Measurements from ENCODE around the gene ATAD3C.
"Not testable (repeated sequence)": the region's sequence is repeated elsewhere in the genome, so short reads cannot be mapped to it uniquely, and the experiment has no call there.

Gene ATAD3C

DNA sequence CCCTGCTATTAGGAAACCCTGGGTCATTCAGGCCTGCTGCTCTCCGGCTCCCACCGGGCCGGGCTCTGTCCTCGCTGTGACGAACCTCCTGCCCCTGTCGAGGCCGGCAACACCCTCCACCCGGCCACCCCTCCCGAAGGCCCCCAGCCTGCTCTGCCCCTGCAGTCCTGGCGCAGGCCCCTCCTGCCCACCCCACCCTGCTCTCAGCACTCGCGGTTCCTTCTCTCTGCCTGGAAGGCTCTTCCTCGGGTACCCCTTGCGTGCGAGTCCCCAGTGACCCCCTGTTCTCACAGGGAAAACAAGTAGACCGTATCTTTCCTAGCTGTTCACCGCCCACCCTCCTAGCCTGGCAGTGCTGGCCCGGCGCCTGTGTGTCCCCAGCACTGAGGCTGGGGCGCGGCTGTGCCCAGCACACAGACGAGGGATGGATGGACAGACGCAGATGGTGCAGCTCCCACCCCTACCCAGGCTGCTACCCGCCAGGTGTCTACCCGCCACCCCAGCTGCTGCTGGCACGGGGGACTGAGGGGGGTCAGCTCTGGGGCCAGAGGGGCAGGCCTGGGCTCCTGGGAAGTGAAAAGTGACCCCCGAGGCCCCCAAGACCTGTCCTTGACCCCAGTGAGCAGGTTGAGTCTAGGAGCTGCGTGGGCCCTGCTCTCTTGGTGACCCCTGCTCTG is 17.1 kb upstream of the ATAD3C start:
- DNase-seq, result no peak

DNA sequence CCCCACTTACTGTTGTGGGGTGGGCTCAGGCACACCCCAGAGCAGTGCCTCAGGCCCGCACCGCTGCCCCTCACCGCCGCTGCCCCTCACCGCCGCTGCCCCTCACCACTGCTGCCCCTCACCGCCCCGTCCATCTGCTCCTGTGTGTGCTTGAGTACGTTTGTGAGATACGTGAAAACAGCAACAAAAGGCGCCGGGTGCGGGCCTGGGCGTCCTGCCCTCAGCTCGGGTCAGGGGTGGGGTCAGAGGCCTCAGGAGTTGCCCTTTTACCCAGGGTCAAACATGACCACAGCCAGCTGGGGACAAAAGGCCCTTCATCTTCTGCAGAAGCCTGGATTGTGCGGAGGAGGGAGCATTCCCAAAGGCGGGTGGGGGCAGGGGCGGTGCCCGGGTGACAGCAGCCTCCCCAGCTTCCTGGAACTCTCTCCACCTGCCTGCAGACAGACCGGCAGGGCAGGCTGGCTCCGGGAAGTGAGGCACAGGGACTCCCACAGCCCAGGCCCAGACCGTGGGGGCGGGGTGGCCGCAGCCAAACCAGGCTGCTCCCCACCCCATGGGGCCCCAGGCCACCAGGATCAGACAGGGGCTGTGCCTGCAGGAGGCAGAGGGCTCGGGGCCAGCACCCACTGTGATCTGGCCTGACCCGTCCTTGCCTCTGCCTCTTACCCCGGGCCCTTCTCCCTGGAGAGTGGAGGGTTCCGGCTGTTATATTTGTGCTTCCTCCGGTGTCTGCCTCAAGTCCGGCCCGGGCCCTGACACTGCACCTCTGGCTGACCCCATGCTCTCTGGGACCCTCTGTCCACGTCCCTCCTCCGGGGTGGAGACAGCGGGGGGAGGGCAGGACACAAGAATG is 16.3 kb upstream of the ATAD3C start:
- no peak for DNase-seq

- no peak for DNase-seq
Observed at GRCh38 chr1:1433804-1434130, 15.7 kb upstream of the ATAD3C start.

- no peak for DNase-seq
Observed at GRCh38 chr1:1434131-1434823, 15.2 kb upstream of the ATAD3C start.

GRCh38 chr1:1434824-1435105 is 14.7 kb upstream of the ATAD3C start:
- no peak for DNase-seq

DNA sequence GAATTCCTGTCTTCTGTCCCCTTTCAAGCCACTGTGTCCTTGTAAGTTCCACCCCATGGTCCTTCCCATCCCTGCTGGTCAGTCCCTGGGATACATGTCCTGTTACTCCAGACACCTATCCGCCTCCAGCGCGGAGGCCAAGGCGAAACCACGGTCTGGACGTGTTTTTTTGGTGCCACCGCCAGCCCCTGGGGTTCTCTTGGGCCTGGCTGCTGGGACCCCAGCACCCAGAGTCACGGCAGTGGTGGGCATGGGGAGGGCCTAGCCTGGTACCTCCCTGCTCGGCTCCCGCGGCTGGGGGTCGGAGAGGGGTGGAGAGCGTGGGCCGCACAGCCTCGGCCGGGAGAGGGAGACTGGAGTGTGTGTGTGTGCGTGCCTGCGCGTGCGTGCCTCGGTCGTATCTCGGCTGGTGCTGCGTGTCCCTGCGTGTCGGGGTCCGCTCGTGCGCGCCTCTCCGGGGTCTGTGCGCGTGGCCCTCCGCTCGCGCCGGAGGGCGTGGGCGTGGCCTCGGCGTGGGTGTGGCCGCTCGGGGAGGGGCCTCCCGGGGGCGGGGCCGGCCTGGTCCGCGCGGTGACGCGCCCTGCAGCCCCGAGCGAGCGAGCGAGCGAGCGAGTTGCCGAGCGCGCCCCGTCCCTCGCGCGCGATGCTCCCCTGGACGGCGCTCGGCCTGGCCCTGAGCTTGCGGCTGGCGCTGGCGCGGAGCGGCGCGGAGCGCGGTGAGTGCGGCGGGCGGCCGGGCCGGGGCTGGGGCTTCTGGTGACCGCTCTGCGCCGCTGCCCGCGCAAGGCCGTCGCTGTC is 14.2 kb upstream of the ATAD3C start, which contains the start of gene VWA1:
Gene VWA1, plus strand, starts transcription at position 585 of the 798 bp plus-strand sequence. Its CDS starts 59 bp downstream, at position 644.
- no peak for DNase-seq

- DNase-seq, result no peak
Observed at GRCh38 chr1:1435911-1436629, 13.4 kb upstream of the ATAD3C start.

DNA sequence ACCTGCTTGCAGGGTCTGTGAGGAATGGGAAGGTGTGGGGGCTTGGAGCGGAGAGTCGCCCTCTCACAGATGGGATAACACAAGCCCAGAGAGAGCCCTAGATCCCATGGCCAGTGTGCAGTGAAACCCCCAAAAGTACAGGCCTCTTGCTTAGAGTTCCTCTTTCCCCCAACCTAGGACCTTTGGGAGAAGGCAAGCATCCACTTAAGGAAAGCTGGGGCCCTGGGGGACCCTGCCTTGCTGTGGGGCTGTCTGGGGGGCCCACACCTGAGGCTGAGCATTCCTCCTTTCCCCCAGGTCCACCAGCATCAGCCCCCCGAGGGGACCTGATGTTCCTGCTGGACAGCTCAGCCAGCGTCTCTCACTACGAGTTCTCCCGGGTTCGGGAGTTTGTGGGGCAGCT is 12.9 kb upstream of the ATAD3C start:
- DNase-seq, result no peak

- no peak for DNase-seq
Observed at GRCh38 chr1:1437033-1437903, 12.2 kb upstream of the ATAD3C start.

- no peak for DNase-seq
Observed at GRCh38 chr1:1437904-1438376, 11.5 kb upstream of the ATAD3C start.

DNA sequence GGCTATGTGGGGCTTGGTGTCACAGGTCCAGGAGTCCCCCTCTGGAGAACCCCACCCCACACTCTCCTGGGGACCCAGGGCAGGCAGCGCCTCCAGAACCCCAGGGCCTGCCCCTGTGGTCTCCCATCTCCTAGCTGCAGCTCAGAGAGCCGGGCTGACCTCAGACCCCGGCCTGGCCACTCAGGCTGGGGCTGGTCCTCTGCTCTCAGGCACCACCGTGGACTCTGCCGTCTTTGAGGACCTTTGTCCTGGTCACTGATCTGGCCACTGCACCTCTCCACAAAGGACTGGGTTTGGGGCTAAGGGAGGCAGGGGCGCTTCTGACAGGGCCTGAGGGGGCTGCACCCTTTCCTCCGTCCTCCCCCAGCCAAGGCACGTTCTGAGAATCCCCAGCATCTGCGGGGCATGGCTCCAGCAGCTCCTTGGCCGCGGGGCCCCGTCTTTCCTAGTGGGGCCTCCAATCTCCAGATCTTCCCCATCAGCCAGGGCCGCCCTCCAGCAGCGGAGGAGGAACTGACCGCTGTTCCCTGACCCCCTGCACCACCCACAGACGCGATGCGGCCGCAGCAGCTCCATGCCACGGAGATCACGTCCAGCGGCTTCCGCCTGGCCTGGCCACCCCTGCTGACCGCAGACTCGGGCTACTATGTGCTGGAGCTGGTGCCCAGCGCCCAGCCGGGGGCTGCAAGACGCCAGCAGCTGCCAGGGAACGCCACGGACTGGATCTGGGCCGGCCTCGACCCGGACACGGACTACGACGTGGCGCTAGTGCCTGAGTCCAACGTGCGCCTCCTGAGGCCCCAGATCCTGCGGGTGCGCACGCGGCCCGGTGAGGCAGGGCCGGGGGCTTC is 10.7 kb upstream of the ATAD3C start:
- DNase-seq, result no peak

- DNase-seq, result no peak
Observed at GRCh38 chr1:1439546-1440261, 9.8 kb upstream of the ATAD3C start.

DNA sequence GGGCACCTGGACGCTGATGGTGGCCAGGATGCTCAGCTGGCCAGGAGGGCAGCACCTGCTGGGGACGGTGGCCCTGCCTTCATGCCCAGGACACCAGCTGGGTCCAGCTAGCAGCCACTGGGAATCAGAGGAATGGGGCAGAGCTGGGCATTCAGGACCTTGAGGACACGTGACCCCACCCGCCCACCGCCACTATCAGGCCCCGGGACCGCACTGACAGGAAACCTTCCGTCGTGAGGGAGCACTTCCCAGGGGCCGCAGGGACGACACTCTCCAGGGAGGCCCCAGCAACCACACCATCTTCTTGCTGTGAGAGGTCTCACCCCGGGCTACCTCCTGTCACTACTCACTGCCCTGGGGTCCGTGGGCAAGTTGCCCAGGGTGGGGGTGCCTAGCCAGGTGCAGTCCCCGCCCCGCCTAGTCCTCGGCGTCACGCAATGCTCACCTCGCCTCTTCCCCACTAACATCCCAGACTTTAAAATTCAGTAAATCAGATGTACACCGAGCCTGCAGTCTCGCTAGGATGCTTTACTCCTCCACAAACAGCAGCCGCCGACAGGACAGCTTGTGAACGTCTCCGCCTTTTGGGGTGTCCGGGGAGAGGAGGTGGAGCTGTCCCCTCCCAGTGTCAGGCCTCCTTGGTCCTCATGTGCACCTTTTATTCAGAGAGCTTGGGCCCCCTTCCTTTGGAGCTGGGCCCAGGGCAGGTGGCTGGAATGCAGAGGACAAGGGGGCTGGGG is 9.1 kb upstream of the ATAD3C start:
- no peak for DNase-seq

- DNase-seq, result no peak
Observed at GRCh38 chr1:1441002-1441888, 8.2 kb upstream of the ATAD3C start.

DNA sequence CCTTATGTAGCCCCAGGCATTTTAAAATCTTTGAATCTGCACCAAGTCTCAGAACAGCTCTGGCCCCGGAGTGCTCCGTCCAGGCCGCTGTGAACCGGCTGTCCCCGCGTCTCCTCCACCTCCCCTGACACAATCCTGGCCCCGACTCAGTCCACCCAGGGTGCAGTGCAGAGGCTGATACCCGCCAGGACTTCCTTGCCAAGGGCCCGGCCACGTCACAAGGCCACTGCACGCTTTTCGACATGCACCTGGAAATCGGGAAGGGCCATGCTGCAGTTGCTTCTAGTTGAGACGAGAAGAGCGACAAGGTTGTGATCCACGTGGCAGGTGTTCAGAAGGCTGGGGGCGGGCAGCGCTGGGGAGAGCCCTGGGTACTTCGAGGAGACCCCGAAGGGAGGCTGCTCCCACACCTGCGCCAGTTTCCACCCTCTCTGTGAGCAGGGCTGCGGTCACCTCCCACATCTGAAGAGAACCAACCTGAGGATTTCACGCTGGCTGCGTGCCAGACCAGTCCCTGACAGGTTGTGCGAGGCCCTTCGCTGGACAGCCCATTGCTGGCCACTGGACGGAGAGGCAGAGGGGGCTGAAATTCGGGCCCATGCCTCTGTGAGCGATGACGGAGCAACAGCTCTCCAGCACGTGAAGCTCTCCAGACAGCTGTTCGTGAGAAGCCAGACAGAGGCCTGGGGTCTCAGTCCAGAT is 7.3 kb upstream of the ATAD3C start:
- DNase-seq, result no peak

GRCh38 chr1:1446631-1447030 is 2.9 kb upstream of the ATAD3C start:
- not testable (repeated sequence) for DNase-seq

- not testable (repeated sequence) for DNase-seq
Observed at GRCh38 chr1:1450616-1451015, 1.1 kb downstream of the ATAD3C start.
